K562 (cell line): ENCODE measurements around the gene GPR68. TPM values are rescaled to one million over a fixed set of nuclear protein-coding genes. Genes with fewer than 3 reads are reported as not detected.

Source experiments
- BCOR ChIP-seq: fragments of 450-650 bp; IDR thresholded peaks from 2 replicates; pipeline ENCODE4 v1.6.1; 2016
- ELK1 ChIP-seq: sonication (generic); formaldehyde crosslinking; IDR thresholded peaks from 2 replicates; pipeline ENCODE4 v1.8.1; 2022; ENCODE audit warnings: missing genetic modification reagents
- EP400 ChIP-seq: fragments of 450-650 bp; IDR thresholded peaks from 2 replicates; pipeline ENCODE4 v1.6.1; 2017; ENCODE audit warnings: antibody characterized with exemption, mild to moderate bottlenecking, moderate library complexity
- HDAC2 ChIP-seq: fragments of 450-650 bp; IDR thresholded peaks from 2 replicates; pipeline ENCODE4 v1.6.1; 2016; ENCODE audit warnings: mild to moderate bottlenecking
- IFI16 ChIP-seq: fragments of 250-450 bp; sonication (Bioruptor Pico); IDR thresholded peaks from 2 replicates; pipeline ENCODE4 v2.1.2; 2022; ENCODE audit warnings: mild to moderate bottlenecking, inconsistent platforms
- KAT8 ChIP-seq: fragments of 450-650 bp; IDR thresholded peaks from 2 replicates; pipeline ENCODE4 v1.6.1; 2016; ENCODE audit warnings: low read depth, mild to moderate bottlenecking
- NFIC ChIP-seq: fragments of 450-650 bp; IDR thresholded peaks from 2 replicates; pipeline ENCODE4 v1.6.1; 2017; ENCODE audit warnings: mild to moderate bottlenecking, inconsistent platforms
- NFIX ChIP-seq: fragments of 250-450 bp; sonication (Bioruptor Pico); IDR thresholded peaks from 2 replicates; pipeline ENCODE4 v1.4.0; 2020; ENCODE audit warnings: low read depth, mild to moderate bottlenecking, moderate library complexity
- PATZ1 ChIP-seq: fragments of 250-450 bp; sonication (Bioruptor Pico); IDR thresholded peaks from 2 replicates; pipeline ENCODE4 v1.5.0; 2020; ENCODE audit warnings: mild to moderate bottlenecking, borderline replicate concordance
- PRPF4 ChIP-seq: fragments of 200-400 bp; formaldehyde crosslinking; IDR thresholded peaks from one replicate; pipeline ENCODE4 v1.6.1; 2017; ENCODE audit warnings: low read length, low read depth, mild to moderate bottlenecking; ENCODE audit not compliant: insufficient read depth, poor library complexity, severe bottlenecking
- RFX5 ChIP-seq: IDR thresholded peaks from 2 replicates; pipeline ENCODE4 v1.6.1; 2011; ENCODE audit warnings: low read depth, mild to moderate bottlenecking, improper control_type of control experiment, low read length
- RREB1 ChIP-seq: fragments of 250-450 bp; sonication (Bioruptor Pico); IDR thresholded peaks from 2 replicates; pipeline ENCODE4 v1.4.0; 2020
- STAG1 ChIP-seq: sonication (generic); formaldehyde crosslinking; IDR thresholded peaks from 2 replicates; pipeline ENCODE4 v1.5.0; 2020; ENCODE audit warnings: missing genetic modification reagents, borderline replicate concordance
- ZNF146 ChIP-seq: IDR thresholded peaks from one replicate; pipeline ENCODE4 v1.6.1; 2018; ENCODE audit warnings: missing compliant biosample characterization; ENCODE audit not compliant: unreplicated experiment
- ZNF23 ChIP-seq: fragments of 250-450 bp; sonication (Bioruptor Pico); IDR thresholded peaks from 2 replicates; pipeline ENCODE4 v1.4.0; 2020; ENCODE audit warnings: mild to moderate bottlenecking
- ZNF780A ChIP-seq: fragments of 250-450 bp; sonication (Bioruptor Pico); IDR thresholded peaks from 2 replicates; pipeline ENCODE4 v1.5.0; 2021; ENCODE audit warnings: mild to moderate bottlenecking
- ZSCAN29 ChIP-seq: fragments of 450-650 bp; IDR thresholded peaks from 2 replicates; pipeline ENCODE4 v1.6.1; 2017
- polyA plus RNA-seq, 8 experiments: library from polyadenylated mRNA; depleted of rRNA in 4 of 8; stranded (reverse) in 5 of 8; unstranded in 3 of 8; fragments of >200 nt; fragmentation: Nextera tagmentation in 2 of 8; fragmentation: Illumina TruSeq in 1 of 8; extraction: Ambion mirVana in 2 of 8; extraction: Trizol in 1 of 8; gene quantifications; 2 replicates each; pipeline versions ENCODE4 v1.2.1 to v1.2.3, GENCODE V29; 2011 to 2014; ENCODE audit warnings: inconsistent platforms in 1 of 8, missing spikeins in 1 of 8
- total RNA-seq, 7 experiments: library from RNA; depleted of rRNA in 6 of 7; stranded (reverse); fragments of >200 nt in 6 of 7; fragmentation: Illumina TruSeq in 2 of 7; extraction: Trizol in 2 of 7; gene quantifications; 2 replicates each; pipeline versions ENCODE4 v1.2.1 to v1.2.3, GENCODE V29; 2011 to 2021; ENCODE audit warnings: low replicate concordance in 1 of 7
- TF ChIP-seq, protein P1 (sequence below): fragments of 250-450 bp; sonication (Bioruptor Pico); IDR thresholded peaks from 2 replicates; pipeline ENCODE4 v1.8.0; 2022; ENCODE audit warnings: moderate library complexity, mild to moderate bottlenecking, inconsistent platforms
- TF ChIP-seq, protein P2 (sequence below): fragments of 450-650 bp; IDR thresholded peaks from 2 replicates; pipeline ENCODE4 v1.6.1; 2017; ENCODE audit warnings: mild to moderate bottlenecking, moderate library complexity

GPR68 gene
- total and polyA plus RNA-seq, 9 of the 15 experiments (the other 6 are each of a cell fraction or from before 2014, with no cell fraction given): 0.41 to 9.4 (median 3.7) TPM

GRCh38 chr14:91263329-91263728 is 18.8 kb upstream of the GPR68 start (continued):
- TF ChIP-seq PATZ1 (CRISPR knock-in tag) (no peak), RREB1 (CRISPR knock-in tag) (no peak), RFX5 (no peak), NFIX (CRISPR knock-in tag) (no peak), ZNF780A (no peak), HDAC2 (peak; percentile 44; the same call in 1 of the 2 replicates), IFI16 (CRISPR knock-in tag) (no peak), ZNF23 (no peak), KAT8 (no peak), NFIC (no peak), BCOR (peak; percentile 90), EP400 (no peak), ELK1 (CRISPR knock-in tag) (no peak), PRPF4 (no peak), ZSCAN29 (no peak), ZNF146 (no peak), STAG1 (no peak)
- TF ChIP-seq, protein P1, sequence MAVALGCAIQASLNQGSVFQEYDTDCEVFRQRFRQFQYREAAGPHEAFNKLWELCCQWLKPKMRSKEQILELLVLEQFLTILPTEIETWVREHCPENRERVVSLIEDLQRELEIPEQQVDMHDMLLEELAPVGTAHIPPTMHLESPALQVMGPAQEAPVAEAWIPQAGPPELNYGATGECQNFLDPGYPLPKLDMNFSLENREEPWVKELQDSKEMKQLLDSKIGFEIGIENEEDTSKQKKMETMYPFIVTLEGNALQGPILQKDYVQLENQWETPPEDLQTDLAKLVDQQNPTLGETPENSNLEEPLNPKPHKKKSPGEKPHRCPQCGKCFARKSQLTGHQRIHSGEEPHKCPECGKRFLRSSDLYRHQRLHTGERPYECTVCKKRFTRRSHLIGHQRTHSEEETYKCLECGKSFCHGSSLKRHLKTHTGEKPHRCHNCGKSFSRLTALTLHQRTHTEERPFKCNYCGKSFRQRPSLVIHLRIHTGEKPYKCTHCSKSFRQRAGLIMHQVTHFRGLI (CRISPR knock-in tag): no peak
- TF ChIP-seq, protein P2, sequence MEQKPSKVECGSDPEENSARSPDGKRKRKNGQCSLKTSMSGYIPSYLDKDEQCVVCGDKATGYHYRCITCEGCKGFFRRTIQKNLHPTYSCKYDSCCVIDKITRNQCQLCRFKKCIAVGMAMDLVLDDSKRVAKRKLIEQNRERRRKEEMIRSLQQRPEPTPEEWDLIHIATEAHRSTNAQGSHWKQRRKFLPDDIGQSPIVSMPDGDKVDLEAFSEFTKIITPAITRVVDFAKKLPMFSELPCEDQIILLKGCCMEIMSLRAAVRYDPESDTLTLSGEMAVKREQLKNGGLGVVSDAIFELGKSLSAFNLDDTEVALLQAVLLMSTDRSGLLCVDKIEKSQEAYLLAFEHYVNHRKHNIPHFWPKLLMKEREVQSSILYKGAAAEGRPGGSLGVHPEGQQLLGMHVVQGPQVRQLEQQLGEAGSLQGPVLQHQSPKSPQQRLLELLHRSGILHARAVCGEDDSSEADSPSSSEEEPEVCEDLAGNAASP: no peak
